ENCODE data around the gene PPP1R14D. TPM values are rescaled to one million over a fixed set of nuclear protein-coding genes. Genes with fewer than 3 reads are reported as not detected.

PPP1R14D gene
- total RNA-seq, 2 experiments from 2014 or later = not detected

DNA sequence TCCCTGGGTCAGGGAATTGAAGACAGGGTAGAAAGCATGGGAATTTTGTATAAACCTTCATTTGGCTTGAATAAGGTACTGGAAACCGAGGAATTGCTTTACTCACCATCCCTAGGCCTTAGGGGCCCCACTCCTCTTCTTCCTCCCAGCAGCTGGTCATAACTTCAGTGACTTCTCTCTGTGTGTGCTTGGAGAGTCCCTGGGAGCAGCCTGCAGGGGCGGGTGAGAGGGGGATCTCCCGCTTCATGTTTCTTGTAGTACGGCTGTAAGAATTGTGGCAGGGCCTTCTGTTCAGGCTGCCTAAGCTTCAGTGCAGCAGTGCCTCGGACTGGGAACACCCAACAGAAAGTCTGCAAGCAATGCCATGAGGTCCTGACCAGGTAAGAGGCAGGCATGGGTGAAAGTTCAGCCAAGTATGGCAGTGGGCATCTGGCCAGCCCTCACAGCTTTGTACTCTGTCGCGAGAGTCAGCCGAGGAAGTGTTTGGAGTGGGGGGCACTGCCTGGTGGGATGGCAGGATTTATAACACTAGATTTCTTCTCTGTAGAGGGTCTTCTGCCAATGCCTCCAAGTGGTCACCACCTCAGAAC is 19.6 kb downstream of the PPP1R14D start:
- TSS peak; percentile 44 for BruUV-seq (replicated peaks)
- Histone ChIP-seq H3K9me2 (ENCODE audit: insufficient read depth, low read length) (no peaks in the 10 kb centered on the region), H3K9me3 (ENCODE audit: low read length) (no peaks in the 10 kb centered on the region), H4K20me1 (ENCODE audit: insufficient read depth, low read length) (no peaks in the 10 kb centered on the region), H3K27ac (ENCODE audit: low read depth, low read length, poor library complexity, severe bottlenecking) (no peak overlapping the region), H3K79me2 (ENCODE audit: insufficient read depth, low read depth, low read length) (peaks cover 16% of the 10 kb centered on the region; the same call in 1 of the 2 replicates), H3K36me3 (ENCODE audit: insufficient read depth, low read length) (peaks cover 12% of the 10 kb centered on the region; the same call in 1 of the 2 replicates), H3K4me1 (ENCODE audit: insufficient read depth, low read length, poor library complexity, severe bottlenecking) (peaks cover 19% of the 10 kb centered on the region), H3K4me3 (ENCODE audit: low read depth, low read length, poor library complexity, severe bottlenecking) (peak overlapping the region; percentile 78), H2AFZ (ENCODE audit: low read length) (no peak overlapping the region), H3K4me2 (ENCODE audit: low read length) (peak overlapping the region; percentile 80)
- no peak for DNase-seq (ENCODE audit: low spot score)
- POLR2A ChIA-PET = interaction anchor here (0.7 kb wide), 1 partner anchor 83 kb away, joined by 3 read pairs; no protein-coding TSS in a partner anchor
- CTCF ChIA-PET (ENCODE audit: unreplicated experiment) = no interaction called here
- TF ChIP-seq, protein P1, sequence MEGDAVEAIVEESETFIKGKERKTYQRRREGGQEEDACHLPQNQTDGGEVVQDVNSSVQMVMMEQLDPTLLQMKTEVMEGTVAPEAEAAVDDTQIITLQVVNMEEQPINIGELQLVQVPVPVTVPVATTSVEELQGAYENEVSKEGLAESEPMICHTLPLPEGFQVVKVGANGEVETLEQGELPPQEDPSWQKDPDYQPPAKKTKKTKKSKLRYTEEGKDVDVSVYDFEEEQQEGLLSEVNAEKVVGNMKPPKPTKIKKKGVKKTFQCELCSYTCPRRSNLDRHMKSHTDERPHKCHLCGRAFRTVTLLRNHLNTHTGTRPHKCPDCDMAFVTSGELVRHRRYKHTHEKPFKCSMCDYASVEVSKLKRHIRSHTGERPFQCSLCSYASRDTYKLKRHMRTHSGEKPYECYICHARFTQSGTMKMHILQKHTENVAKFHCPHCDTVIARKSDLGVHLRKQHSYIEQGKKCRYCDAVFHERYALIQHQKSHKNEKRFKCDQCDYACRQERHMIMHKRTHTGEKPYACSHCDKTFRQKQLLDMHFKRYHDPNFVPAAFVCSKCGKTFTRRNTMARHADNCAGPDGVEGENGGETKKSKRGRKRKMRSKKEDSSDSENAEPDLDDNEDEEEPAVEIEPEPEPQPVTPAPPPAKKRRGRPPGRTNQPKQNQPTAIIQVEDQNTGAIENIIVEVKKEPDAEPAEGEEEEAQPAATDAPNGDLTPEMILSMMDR (conservative IDR thresholded peaks at IDR 0.05; ENCODE audit: low read length) = no peak
- TF ChIP-seq EZH2phosphoT487 (IDR thresholded peaks at IDR 0.05; ENCODE audit: borderline replicate concordance, low read depth, low read length) = no peak
- intact Hi-C loops (cut with micrococcal nuclease; ENCODE audit: unreplicated experiment) = no loop called here

DNA sequence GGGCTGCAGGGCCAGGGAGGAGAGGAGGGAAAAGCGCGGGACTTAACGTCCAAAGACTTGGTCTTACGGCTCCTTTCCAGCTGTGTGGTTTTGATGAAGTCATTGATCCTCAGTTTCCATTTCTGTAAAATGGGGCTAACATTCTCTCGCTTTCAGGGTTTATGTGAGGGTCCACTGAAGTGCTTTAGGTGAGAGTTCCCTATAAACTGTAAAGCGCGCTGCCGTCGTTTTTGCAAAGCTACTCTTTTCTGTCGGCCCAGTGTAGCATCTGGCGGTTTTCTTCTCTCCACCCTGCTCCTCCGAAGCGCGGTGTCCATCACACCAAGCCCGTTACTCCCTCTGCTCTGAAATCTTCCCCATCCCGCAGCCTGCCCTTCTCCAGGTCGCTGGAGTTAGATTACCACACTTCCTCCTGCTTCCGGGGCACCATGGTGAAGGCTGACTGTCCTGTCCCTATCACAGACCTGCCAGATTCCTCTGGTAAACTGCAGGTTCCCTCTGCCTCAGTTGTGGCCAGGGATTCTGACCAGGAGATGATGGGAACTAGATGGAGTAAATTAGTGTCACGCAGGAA is 20.5 kb downstream of the PPP1R14D start:
- DNase-seq (ENCODE audit: low spot score) = no peak
- intact Hi-C loops (cut with micrococcal nuclease; ENCODE audit: unreplicated experiment) = loop anchor here (1.0 to 2.0 kb wide), 3 partner anchors 39 to 87 kb away; partner anchors contain the start of genes C15orf62 and RMDN3
- no TSS peak for BruUV-seq (replicated peaks)
- H3K4me1 ChIP-seq (ENCODE audit: insufficient read depth, low read length, poor library complexity, severe bottlenecking) = peaks cover 19% of the 10 kb centered on the region
- H3K4me3 ChIP-seq (ENCODE audit: low read depth, low read length, poor library complexity, severe bottlenecking) = peak overlapping the region; percentile 78
- peak overlapping the region; percentile 80 for H3K4me2 ChIP-seq (ENCODE audit: low read length)
- no peaks in the 10 kb centered on the region for H3K9me2 ChIP-seq (ENCODE audit: insufficient read depth, low read length)
- no peaks in the 10 kb centered on the region for H4K20me1 ChIP-seq (ENCODE audit: insufficient read depth, low read length)
- H3K27ac ChIP-seq (ENCODE audit: low read depth, low read length, poor library complexity, severe bottlenecking) = no peak overlapping the region
- no peaks in the 10 kb centered on the region for H3K9me3 ChIP-seq (ENCODE audit: low read length)
- CTCF ChIA-PET (ENCODE audit: unreplicated experiment) = interaction anchor here (0.6 to 1.1 kb wide), 2 partner anchors 107 to 371 kb away, joined by 3 to 4 read pairs; no protein-coding TSS in a partner anchor
- peak overlapping the region; percentile 56; the same call in 1 of the 2 replicates for H2AFZ ChIP-seq (ENCODE audit: low read length)
- TF ChIP-seq EZH2phosphoT487 (IDR thresholded peaks at IDR 0.05; ENCODE audit: borderline replicate concordance, low read depth, low read length) = no peak
- TF ChIP-seq, protein P1 (conservative IDR thresholded peaks at IDR 0.05; ENCODE audit: low read length) = no peak
- peaks cover 16% of the 10 kb centered on the region; the same call in 1 of the 2 replicates for H3K79me2 ChIP-seq (ENCODE audit: insufficient read depth, low read depth, low read length)
- H3K36me3 ChIP-seq (ENCODE audit: insufficient read depth, low read length) = peaks cover 5% of the 10 kb centered on the region; the same call in 1 of the 2 replicates
- POLR2A ChIA-PET = interaction anchor here (0.5 to 1.0 kb wide), 4 partner anchors 39 to 108 kb away, joined by 3 to 4 read pairs (median 4); partner anchors contain the start of gene VPS18

All from OCI-LY7 (cell line).